GM18511 (cell line): ENCODE data around the gene THSD4.

ENCODE experiments used
- ATAC-seq: cut with Tn5 transposase; IDR thresholded peaks from one replicate; pipeline ENCODE4 v1.9.1; 2021; ENCODE audit warnings: mild to moderate bottlenecking, moderate library complexity; ENCODE audit not compliant: unreplicated experiment

Gene THSD4

DNA sequence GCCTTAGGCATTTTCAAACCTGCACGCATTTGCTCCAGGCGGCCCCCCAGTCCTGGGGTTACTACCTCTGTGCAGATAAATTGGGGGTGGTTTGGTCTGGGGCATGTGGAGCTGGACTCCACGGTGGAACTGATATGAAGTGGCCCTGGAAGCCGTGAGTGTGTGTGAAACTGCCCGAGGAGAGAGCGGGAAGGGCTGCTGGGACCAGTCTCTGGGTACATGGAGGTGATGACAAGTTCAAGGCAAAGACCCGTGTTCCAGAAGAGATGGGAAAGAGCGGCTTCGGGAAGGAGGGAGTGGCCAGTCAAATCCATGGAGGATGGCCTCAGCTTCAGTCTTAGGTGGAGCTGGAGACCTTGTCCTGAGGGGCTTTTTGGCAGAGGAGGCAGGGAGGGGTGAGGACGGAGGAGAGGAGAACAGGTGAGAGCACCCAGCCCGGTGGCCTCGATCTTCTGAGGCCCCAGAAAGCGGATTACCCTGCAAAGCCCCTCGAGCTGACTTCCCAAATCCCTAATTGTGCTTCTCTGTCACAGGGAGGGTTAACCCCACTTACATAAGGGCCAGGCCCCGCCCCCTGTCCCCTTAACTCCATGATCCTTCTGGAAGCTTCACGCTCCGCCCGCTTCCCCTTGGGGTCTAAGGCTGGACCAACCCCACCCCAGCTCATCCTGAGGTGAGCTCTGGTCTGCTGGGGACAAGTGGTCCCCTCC, 693.2 kb downstream of the THSD4 start:
- ATAC-seq: no peak

DNA sequence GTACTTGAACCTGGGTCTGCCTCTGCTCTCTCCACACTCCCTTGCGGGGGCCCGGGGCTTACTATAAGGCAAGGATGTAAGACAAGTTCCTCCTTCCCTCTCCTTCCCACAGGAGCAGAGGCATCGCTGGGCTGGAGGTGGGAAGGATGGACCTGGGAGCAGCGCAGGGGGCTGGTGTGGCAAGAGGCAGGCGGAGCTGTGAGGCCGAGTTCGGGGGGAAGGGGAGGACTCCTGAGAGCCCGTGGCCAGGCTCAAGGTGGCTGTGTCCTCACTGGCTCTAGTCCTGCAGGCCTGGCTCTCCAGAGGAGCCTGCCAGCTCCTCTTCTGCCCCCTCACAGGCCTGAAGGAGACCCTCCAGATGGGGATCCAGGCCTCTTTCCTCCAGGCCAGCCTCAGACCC, 694.1 kb downstream of the THSD4 start:
- no peak for ATAC-seq

DNA sequence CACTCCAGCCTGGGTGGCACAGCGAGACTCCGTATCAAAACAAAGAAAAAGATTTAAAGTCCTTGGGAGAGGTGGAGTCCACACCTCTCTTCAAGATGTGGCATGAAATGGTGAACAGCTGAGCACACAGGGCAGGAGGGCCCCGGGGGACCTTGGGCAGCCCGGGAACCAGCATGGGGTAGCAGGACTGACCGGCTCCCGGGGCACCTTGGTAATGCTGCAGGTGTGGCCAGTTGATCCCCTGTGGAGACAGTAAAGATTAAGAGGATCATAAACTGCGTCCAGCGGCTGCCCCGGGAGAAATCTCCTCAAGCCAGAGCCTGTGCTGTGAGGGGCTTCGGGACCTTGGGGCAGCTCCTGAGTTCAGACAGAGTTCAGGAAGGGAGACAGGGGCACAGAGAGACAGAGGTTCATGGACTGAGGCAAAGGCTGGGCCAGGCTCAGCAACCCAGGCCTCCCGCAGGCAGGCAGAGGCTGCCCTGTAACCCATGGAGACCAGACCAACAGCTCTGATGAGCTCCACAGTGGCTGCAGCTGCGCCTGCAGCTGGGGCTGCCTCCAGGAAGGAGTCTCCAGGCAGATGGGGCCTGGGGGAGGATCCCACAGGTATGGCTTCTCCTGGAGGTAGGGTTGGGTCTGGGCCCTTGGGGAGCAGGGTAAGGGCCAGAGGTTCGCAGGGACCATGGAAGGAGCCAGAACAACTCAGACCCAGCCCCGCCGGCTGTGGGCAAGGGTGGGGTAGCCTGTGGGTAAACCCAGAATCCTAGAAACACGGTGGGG, 695.2 kb downstream of the THSD4 start, which contains the start of gene NR2E3:
NR2E3 (plus strand) TSS at position 299 of the 780 bp plus-strand sequence; CDS start at position 489, 190 bp downstream.
- no peak for ATAC-seq

DNA sequence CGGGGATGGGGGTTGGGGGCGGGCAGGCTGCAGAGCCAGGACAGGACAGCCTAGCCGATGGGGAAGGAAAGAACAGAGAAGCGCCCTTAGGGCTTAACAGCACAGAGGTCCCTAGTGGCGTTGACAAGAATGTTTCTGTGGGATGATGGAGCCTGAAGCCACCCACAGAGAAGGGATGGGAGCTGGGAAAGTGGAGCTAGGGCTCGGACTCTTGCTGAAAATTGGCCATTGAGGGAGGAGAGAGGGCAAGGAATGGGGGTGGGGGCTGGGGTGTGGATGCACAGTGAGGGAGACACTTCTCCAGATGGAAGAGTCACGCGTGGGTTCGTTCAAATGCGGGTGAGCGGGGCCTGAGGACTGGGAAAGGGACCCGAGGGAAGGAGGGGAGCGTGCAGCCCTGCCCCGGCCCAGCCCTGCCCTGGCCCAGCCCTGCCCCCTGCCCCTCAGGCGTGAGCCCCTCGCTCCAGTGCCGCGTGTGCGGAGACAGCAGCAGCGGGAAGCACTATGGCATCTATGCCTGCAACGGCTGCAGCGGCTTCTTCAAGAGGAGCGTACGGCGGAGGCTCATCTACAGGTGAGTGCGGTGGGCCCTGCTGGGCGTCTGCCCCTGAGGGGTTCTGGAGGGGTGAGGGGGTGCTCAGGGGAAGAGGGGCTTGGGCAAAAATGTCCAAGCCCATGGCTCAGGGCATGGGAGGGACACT, 695.9 kb downstream of the THSD4 start:
- no peak for ATAC-seq

DNA sequence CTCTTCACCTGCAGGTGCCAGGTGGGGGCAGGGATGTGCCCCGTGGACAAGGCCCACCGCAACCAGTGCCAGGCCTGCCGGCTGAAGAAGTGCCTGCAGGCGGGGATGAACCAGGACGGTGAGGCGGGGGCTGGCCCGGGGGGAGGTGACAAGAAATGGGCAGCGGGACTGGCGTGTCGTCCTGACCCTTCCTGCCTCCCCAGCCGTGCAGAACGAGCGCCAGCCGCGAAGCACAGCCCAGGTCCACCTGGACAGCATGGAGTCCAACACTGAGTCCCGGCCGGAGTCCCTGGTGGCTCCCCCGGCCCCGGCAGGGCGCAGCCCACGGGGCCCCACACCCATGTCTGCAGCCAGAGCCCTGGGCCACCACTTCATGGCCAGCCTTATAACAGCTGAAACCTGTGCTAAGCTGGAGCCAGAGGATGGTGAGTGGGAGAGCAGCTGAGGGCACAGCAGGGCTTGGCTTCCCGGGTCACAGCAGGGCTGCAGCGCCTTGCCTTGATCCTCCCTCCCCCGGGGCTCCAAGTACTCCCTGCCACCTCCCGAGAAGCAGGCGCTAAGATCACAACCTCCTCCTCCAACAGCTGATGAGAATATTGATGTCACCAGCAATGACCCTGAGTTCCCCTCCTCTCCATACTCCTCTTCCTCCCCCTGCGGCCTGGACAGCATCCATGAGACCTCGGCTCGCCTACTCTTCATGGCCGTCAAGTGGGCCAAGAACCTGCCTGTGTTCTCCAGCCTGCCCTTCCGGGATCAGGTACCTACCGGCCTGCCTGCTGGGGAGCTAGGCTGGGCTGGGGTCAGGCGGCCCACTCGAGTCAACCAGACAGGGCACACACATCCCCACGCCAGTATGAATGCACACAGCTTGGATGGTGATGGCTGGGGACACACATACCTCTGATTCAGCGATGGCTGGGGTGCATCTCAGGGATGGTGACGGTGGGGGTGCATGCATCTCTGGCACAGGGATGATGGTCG, 696.8 kb downstream of the THSD4 start:
- ATAC-seq: no peak

DNA sequence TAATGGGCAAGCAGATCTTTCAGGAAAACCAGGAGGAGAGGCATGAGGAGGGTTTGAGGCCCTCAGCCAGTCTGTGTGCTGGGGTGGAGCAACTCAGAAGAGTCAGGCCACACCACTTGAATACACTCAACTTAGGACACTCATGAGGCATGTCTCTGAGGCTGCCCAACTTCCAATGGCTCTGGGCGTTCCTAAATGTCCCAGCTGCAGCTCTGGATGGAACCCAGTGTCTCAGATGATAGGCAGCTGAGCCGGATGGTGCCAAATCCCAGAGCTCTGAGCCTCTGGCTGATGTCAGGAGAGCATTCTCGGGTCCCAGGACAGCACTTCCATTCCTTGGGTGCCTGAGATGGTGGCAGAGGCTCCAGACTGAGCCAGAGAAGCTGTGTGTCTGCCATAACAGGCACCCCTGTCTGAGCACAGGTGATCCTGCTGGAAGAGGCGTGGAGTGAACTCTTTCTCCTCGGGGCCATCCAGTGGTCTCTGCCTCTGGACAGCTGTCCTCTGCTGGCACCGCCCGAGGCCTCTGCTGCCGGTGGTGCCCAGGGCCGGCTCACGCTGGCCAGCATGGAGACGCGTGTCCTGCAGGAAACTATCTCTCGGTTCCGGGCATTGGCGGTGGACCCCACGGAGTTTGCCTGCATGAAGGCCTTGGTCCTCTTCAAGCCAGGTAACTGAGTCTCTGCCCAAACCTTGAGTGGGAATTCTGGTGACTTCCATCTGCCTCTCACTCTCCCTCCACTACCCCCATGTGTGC, 697.9 kb downstream of the THSD4 start:
- ATAC-seq: no peak

DNA sequence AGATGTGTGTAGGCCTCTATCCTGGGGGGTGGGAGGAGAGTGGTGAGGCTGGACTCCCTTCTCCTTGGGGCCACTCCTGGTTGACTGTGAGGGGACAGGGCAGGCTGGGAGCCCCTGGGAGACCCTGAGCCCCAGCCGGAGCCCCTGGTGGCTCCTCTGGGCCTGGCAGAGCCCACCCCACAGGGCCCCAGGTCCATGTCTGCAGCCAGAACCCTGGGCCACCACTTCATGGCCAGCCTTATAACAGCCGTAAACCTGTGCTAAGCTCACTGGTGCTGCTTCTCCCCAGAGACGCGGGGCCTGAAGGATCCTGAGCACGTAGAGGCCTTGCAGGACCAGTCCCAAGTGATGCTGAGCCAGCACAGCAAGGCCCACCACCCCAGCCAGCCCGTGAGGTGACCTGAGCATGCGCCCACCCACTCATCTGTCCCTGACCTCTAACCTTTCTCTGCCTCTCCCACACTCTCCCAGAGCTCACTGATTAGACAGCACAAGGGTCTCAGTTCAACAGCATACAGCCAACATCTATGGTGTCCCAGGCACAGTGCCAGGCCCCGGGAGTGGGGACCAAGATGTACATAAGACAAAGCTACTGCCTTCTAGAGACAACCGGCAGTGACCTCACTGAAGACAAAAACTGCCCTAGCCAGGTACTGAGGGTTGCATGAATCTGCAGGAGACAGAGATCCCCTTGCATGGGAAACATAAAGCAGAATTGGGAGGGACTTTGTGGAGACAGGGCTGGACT, 698.6 kb downstream of the THSD4 start:
- ATAC-seq: no peak

DNA sequence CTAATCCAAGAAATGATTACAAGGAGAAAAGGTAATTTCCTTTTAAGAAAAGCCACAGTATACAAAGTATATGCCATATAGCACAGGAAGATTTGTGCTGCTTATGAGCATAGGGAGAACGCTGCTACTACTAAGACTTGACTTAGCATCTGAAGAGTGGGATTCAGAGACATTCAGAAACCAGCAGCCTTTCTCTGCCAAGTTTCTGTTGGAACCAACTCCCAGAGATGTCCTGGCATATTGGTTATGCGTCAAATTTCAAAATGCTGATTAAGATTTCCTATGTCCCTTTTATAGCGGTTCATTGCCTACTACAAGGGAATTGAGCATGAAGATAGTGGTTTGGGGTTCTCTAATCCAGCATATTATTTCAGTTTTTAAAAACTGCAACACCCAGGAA, 700.0 kb downstream of the THSD4 start:
- ATAC-seq: no peak

DNA sequence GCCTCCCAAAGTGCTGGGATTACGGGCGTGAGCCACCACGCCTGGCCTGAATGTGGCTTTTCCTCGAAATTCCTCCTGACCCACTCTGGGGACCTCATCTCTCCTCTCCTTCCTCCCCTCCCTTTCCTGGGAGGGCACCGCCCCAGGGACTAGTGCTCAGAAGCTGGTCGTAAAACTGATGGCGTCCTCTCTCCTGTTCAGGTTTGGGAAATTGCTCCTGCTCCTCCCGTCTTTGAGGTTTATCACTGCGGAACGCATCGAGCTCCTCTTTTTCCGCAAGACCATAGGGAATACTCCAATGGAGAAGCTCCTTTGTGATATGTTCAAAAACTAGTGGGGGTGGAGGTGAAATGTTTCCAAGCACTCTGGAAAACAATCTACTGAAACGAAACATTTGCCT, 702.1 kb downstream of the THSD4 start:
- no peak for ATAC-seq

DNA sequence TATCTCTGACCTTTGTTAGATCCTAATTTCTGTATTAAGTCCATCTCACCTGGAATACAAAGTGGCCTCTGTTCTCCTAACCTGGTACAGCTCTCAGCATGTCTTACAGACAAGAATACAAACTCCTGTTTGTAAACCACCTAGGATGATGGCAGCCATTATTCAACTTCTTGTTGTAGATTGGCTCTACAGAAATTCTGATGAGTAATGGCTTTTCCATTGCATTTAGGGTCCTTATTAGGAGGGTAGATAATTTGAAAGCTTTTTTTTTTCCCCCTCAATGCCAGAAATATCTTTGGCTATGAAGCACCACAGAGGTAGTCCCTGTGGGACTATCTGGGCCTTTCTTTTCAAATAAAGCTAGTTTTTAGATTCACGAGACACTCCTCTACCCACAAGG, 704.9 kb downstream of the THSD4 start:
- ATAC-seq: no peak

DNA sequence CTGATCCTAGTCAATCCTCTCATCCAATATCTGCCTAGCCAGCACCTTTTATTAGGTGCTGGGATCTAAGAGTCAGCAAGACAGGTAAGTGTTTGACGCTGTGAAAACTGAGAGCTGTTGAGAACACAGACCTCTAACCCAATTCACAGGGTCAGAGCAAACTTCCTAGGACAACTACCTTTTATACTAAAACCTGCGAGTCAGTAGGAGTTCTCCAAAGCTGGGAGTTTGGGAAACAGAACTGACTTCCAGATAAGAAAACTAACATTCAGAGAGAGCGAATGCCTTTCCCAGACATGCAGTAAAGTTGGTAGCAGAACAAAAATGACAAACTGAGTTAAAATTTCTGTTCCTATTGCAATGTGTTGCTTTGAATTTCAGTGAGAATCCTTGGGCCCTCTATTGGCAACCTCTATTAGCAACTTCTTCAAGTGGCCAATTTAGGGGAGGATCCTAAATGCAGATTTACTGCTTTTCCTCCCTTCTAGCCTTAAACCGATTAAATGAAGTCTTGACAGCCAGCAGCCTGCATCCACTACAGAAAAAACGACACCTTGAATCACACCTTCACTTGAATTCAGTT, 706.4 kb downstream of the THSD4 start:
- no peak for ATAC-seq

DNA sequence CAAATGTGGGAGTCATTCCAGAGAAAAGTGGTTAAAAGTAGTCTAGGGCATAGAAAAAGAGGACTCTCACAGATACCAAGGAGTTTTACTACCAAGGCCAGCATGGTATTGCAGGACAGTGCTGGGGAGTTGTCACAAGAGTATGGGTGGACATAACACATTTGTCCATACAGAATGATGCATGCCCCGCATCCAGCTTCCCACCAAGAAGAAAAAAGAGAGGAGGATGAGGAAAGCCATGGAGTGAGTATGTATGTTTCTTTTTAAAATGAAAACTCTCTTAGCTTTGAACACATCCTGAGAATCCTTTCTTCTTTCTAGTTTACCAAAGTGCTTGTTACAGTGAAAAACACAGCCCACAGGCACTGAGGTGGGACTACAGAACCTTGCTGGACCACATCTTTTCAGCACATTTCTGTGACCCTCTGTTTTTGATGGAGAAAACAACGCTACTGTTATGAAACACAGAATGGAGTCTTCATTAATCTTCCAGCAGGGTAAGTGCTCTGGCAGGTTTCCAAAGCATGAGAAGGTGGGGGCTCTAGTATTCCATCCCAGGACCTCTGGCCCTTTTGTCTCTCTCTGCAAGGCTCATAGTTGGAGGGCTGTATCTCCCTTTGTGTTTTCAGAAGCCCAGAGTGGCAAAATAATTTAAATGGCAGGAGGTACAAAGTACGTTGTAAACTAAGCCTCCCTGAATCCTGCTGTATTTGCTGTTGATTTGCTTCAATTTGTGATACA, 707.8 kb downstream of the THSD4 start:
- ATAC-seq: no peak

DNA sequence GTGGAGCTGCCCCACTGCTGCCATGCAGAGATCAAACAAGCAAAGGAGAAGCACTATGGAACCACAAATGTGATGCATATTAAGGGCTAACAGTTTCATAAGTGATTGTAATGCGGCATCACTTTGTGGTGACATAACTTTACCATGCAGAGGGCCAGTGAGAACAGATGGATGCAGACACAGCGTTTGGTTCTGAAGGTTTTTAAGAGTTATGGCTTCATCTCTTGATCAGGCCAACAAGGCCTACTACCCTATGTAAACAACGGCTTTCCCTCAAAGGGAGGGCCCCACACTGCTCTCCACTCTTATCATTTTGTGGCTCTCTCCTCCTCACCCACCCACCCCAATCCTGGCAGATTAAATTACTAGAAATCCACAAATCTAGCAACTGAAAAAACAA, 708.5 kb downstream of the THSD4 start:
- no peak for ATAC-seq

DNA sequence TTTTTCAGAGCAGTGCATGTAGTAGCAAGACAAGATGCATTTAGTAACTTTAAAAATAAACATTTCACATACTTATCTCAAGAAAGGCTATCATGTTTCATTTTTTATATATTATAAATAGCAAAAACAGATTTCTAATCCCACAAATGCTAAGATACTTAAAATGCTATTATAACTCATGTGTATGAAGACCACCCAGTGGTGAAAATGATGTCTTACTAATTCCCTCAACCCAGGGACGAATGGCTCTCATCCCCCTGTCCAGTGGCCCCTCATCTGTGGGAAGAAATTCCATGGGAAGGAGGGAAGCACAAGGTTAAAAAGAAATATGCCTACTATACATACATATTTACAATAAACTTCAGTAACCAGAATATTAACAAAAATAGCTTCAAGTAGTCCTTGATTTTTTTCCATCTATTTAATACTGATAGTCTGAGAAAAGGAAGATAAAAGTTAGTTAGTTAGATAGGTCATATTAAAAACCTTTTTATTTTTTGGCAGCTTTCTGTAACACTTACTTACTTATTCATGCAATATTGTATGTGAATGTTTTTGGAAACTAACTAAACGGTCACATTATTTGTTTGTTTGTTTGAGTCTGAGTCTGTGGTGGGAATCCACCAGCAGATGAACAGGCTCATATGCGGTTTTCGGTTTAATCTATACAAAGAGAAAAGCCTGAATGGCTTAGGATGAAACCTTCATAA, 709.9 kb downstream of the THSD4 start:
- ATAC-seq: no peak

DNA sequence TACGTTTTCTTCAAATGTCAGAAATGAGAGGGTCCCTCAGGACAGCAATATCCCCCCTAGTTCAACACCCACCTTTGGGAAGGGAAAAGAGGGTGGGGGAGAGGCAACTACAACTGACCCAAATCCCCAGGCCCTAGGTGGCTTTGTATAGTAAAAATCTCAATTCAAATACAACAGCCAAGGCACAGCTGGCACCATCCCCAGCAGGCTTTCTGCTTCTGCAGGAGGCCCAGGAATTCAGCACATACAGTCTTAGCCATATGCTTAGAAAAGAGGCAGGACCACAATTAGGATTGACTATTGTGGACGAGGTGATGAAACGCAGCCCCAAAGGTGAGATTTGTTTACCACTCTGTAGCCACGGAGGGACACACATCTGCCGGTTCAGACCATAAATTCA, 710.9 kb downstream of the THSD4 start:
- ATAC-seq: no peak

DNA sequence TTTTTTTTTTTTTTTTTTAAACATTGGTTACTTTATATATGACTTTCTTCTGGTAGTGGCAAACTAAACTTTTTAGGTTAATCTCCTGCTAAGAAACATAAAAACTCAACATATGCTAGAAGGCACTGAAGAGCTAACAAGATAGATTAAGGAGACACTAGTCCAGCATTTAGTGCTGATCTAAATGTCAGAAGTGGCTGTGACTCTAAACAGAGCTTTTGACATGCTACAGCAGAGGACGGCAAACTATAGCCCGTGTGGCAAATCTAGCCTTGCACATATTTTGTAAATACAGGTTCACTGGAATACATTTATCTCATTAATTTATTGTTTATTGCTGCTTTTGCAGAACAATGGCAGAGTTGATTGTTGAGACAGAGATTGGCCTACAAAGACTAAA, 715.7 kb downstream of the THSD4 start:
- ATAC-seq: no peak
